HG03280 (cell line): ENCODE data around the gene AHSP.
"Not testable (repeated sequence)": the region's sequence is repeated elsewhere in the genome, so short reads cannot be mapped to it uniquely, and the experiment has no call there.

Experiments
- ATAC-seq: cut with Tn5 transposase; IDR thresholded peaks from one replicate; pipeline ENCODE4 v1.9.1; 2021; ENCODE audit warnings: mild to moderate bottlenecking, moderate library complexity; ENCODE audit not compliant: unreplicated experiment

Gene AHSP

GRCh38 chr16:31529937-31530312 lies 2.2 kb downstream of the AHSP start:
- no peak for ATAC-seq

DNA sequence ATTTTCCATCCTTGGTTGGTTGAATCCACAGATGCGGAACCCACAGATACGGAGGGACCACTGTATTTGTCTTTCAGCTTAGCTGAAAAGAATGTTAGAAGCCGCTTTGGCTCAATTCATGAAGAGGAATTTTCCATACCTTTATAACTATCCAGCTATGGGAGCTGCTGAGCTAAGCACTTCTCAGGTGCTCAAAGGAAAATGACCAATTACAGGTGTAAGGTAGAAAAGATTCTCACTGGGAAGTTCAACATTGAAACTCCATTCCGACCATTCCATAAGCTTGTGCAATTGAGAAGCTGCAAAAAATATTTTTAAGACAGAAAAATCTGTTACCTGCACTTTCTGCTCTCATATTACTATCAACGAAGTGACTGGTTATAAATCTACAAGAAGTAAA lies 2.7 kb downstream of the AHSP start:
- no peak for ATAC-seq

DNA sequence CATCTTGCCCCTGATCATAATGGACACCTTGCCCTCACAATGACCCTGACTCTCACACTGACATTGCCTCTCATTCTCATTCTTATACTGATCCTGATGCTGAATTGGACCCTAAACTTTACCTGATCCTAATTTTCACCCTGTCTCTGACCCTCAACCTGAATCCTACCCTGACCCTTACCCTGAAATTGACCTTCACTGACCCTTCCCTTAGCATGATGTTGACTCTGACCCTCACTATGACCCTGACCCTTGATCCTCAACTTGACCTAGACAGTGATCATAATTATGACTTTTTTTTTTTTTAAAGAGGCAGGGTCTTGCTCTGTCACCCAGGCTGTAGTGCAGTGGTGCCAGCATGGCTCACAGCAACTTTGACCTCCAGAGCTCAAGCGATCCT lies 3.4 kb downstream of the AHSP start:
- ATAC-seq = no peak

DNA sequence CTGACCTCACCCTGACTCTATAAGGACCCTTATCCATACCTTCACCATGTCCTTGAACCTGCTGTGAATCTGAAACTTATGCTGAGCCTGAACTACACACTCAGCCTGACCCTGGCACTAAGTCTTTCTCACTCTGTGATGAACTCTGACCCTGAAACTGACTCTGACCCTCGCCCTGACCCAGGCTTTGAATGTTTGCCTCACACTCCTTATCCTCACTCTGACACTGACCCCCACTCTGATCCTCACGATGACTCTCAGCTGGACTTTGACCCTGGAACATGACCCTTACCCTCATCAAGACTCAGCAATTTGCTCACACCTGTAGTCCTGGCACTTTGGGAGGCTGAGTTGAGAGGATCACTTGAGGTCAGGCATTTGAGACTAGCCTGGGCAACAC lies 4.4 kb downstream of the AHSP start:
- no peak for ATAC-seq

- no peak for ATAC-seq
These were observed 5.2 kb downstream of the AHSP start for GRCh38 chr16:31532896-31533295.

- no peak for ATAC-seq
These were observed 8.0 kb downstream of the AHSP start for GRCh38 chr16:31535737-31536136.

DNA sequence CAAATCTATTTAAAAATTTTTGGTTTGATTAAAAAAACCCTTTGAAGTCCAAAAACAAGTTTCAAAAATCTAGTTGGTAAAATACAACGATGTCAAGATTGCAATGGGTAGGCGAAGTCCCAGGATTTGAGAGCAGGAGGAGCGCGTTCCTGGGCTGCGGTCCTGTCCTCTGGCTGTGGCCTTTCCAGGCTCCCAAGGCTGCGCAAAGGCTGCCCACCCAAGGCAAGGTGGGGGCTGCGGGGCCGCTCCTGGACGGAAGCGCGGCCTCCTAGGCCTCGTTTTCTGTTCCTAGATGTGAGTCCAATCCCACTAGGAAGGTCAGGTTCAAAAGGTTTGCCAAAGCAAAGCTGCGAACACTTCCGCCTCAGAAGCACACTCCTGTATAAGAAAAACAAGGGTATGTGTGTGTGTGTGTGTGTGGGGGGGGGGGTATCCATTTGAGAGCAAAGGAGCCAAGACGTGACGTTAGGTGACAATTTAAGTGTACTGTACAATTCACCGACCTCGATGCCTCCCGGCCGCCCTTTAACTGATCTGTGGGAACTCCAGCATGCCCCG lies 9.2 kb downstream of the AHSP start:
- no peak for ATAC-seq

GRCh38 chr16:31537362-31538242 lies 9.9 kb downstream of the AHSP start:
- no peak for ATAC-seq

DNA sequence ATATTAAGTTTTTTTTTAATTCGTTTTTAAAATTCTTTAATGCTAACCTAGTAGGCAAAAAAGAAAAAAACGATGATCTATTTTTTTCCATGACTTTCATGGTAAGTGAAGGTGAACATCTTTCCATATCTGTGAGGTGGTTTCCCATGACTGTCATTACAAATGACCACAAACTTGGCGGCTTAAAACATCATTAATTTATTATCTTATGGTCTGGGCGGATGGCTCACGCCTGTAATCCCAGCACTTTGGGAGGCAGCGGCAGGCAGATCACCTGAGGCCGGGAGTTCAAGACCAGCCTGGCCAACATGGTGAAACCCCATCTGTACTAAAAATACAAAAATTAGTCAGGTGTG lies 10.5 kb downstream of the AHSP start:
- ATAC-seq = not testable (repeated sequence)

DNA sequence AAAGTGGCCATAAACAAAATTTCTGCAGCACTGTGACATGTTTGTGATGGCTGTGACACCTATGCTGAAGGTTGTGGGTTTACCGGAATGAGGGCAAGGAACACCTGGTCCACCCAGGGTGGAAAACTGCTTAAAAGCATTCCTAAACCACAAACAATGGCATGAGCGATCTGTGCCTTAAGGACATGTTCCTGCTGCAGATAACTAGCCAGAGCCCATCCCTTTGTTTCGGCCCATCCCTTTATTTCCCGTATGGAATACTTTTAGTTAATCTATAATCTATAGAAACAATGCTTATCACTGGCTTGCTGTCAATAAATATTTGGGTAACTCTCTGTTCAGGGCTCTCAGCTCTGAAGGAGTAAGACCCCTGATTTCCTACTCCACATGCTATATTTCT lies 12.1 kb downstream of the AHSP start:
- not testable (repeated sequence) for ATAC-seq

- no peak for ATAC-seq
These were observed 15.1 kb downstream of the AHSP start for GRCh38 chr16:31542763-31543162.

GRCh38 chr16:31561426-31562233 lies 33.9 kb downstream of the AHSP start:
- ATAC-seq = no peak

DNA sequence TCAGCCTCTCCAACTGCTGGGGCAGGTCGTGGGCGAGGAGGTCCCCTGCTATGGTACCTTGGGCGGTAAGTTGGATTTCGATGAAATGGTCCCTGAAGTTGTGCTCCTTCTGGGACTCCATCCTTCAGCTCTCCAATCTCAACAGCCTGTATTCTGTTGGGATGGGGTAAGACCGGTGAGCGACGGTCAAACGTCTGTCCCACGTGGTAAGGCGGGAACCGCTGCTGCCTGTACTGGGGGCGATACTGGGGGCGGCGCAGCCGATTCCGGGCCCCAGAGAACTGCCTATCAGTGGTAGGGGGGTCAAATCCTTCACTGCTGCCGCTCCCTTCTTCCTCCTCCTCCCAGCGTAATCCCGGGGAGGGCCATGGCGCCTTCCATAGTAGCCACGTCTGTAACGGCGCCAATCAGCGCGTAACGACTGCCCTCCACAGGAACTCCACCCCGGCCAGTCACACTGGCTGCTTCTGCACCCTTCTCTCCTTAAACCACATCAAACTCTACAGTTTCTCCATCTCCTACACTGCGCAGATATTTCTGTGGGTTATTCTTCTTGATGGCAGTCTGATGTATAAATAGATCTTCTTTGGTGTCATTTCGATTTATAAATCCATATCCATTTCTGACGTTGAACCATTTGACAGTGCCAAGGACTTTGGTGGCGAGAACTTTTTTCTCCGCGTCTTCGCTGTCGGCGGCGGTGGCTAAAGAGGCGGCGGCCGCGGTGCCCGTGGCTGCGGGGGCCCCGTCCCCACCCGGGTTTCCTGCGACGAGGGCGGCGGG lies 41.1 kb downstream of the AHSP start:
- no peak for ATAC-seq

DNA sequence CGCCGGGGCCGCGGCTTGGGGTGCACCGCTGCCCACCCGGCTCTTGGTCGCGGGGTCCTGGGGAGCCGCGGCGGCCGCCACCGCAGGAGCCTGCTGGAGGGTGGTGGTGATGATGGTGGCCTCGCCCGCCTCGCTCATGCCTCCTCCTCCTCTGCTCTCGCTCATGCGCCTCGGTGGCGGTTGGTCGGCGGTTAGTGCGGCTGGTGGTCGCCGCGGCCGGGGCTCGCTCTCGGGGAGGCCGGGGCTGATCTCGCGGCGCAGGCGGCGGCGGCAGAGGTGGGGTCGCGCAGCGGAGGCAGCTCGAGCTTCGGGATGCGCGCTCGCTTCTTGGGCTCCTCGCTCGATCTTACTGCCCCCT lies 41.6 kb downstream of the AHSP start:
- ATAC-seq = no peak

DNA sequence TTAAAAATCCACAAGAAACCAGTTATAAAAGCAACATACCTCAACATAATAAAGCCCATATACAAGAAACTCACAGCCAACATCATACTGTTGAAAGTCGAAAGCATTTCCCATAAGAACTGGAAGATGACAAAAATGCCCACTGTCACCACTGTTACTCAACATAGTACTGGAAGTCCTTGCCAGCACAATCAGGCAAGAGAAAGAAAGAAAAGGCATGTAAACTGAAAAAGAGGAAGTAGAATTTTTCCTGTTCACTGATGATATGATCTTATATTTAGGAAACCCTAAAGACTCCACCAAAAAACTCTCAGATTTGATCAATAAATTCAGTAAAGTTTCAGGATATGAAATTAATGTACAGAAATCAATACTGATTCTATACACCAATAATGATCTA lies 45.1 kb downstream of the AHSP start:
- ATAC-seq = no peak

GRCh38 chr16:31574159-31574558 lies 46.5 kb downstream of the AHSP start:
- not testable (repeated sequence) for ATAC-seq

DNA sequence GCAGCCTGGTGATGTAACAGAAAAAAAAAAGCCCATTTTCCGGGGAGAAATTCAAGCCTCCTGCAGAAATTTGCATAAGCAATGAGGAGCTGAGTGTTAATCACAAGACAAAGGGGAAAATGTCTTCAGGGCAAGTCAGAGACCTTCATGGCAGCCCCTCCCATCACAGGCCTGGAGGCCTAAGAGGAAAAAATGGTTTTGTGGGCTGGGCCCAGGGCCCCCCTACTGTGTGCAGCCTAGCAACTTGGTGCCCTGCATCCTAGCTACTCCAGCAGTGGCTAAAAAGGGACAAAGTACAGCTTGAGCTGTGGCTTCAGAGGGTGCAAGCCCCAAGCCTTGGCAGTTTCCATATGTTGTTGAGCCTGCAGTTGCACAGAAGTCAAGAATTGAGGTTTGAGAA lies 49.7 kb downstream of the AHSP start:
- no peak for ATAC-seq
